ENCODE measurements around the gene SLC6A18.

DNA sequence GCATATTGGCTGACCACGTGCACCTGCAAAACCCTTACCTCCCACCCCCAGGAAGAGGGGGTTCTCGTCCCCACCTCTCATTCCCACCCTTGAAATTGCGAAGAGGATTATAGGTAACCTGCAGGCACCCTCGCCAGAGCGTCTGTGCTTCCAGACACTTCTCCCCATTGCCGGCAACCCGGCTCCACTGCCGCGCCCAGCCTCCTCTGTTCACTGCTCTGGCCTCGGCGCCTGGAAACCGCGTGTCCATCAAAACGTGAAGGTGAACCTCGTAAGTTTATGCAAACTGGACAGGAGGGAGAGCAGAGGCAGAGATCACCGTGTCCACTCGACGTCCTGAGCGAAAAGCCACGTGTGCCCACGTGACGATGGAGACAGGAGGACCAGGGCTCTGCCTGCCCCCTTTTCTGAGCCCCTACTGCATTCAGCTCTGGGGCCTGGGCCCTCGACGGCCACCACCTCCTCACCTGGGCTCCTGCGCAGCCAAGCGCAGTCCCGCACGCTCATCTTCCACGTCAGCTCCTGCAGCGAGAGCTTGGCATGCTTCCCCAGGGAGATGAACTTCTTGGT is 67.8 kb downstream of the SLC6A18 start:
- TF ChIP-seq CTCF (IDR thresholded peaks at IDR 0.05), result no peak
- TF ChIP-seq EP300 (IDR thresholded peaks at IDR 0.05), result no peak
- TF ChIP-seq POLR2AphosphoS5 (IDR thresholded peaks at IDR 0.05), result no peak

Measured in gastroesophageal sphincter (tissue), 3 donors.